Dedifferentiated amniotic fluid mesenchymal stem cell (primary cell): ENCODE data around the gene CYBRD1.
"Not testable (repeated sequence)": the region's sequence is repeated elsewhere in the genome, so short reads cannot be mapped to it uniquely, and the experiment has no call there.

ENCODE experiments used
- DNase-seq: peaks from one replicate; pipeline ENCODE4 v3.0.0-alpha.2; 2016; ENCODE audit errors: extremely low spot score

Gene CYBRD1

GRCh38 chr2:171515672-171516298 is 6.5 kb upstream of the CYBRD1 start:
- DNase-seq = peak; percentile 47

GRCh38 chr2:171516793-171517192 is 5.5 kb upstream of the CYBRD1 start:
- DNase-seq = no peak

- no peak for DNase-seq
Observed at GRCh38 chr2:171520471-171520870, 1.8 kb upstream of the CYBRD1 start.

GRCh38 chr2:171521361-171522051 is 768 bp upstream of the CYBRD1 start:
- DNase-seq = no peak

GRCh38 chr2:171522788-171523087 is 464 bp downstream of the CYBRD1 start:
- no peak for DNase-seq

- DNase-seq = peak; percentile 80
Observed at GRCh38 chr2:171523088-171524017, 1.1 kb downstream of the CYBRD1 start.

- peak; percentile 40 for DNase-seq
Observed at GRCh38 chr2:171524018-171524401, 1.7 kb downstream of the CYBRD1 start.

- no peak for DNase-seq
Observed at GRCh38 chr2:171529914-171530313, 7.6 kb downstream of the CYBRD1 start.

GRCh38 chr2:171530378-171530777 is 8.1 kb downstream of the CYBRD1 start:
- no peak for DNase-seq

- not testable (repeated sequence) for DNase-seq
Observed at GRCh38 chr2:171530859-171531258, 8.6 kb downstream of the CYBRD1 start.

- DNase-seq = peak; percentile 74
Observed at GRCh38 chr2:171531291-171531690, 9.0 kb downstream of the CYBRD1 start.

- peak; percentile 65 for DNase-seq
Observed at GRCh38 chr2:171531836-171532450, 9.7 kb downstream of the CYBRD1 start.

- no peak for DNase-seq
Observed at GRCh38 chr2:171533331-171533730, 11.1 kb downstream of the CYBRD1 start.

- DNase-seq = not testable (repeated sequence)
Observed at GRCh38 chr2:171535528-171535927, 13.3 kb downstream of the CYBRD1 start.

- no peak for DNase-seq
Observed at GRCh38 chr2:171540437-171540836, 18.2 kb downstream of the CYBRD1 start.

GRCh38 chr2:171541202-171541887 is 19.1 kb downstream of the CYBRD1 start:
- no peak for DNase-seq

- no peak for DNase-seq
Observed at GRCh38 chr2:171545086-171545485, 22.8 kb downstream of the CYBRD1 start.

- no peak for DNase-seq
Observed at GRCh38 chr2:171547256-171547655, 25.0 kb downstream of the CYBRD1 start.

- DNase-seq = no peak
Observed at GRCh38 chr2:171547720-171548119, 25.4 kb downstream of the CYBRD1 start.

- DNase-seq = peak; percentile 20
Observed at GRCh38 chr2:171550613-171551012, 28.3 kb downstream of the CYBRD1 start.

GRCh38 chr2:171551836-171552235 is 29.6 kb downstream of the CYBRD1 start:
- DNase-seq = no peak

- DNase-seq = no peak
Observed at GRCh38 chr2:171553236-171553635, 31.0 kb downstream of the CYBRD1 start.
